NCI-H2107 treated with DMSO at 0.1 percent for 48 hours (cell line): ENCODE results near the gene SPDYC.

Source experiments
- DNase-seq: peaks from one replicate; lab custom pipeline; 2025; ENCODE audit not compliant: unreplicated experiment; lab: John Stamatoyannopoulos, UW

SPDYC gene, protein sequence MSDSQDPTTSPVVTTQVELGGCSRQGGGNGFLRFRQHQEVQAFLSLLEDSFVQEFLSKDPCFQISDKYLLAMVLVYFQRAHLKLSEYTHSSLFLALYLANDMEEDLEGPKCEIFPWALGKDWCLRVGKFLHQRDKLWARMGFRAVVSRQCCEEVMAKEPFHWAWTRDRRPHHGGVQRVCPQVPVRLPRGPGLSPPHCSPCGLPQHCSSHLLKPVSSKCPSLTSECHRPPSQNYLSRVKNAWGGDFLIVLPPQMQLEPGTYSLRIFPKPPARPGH

DNA sequence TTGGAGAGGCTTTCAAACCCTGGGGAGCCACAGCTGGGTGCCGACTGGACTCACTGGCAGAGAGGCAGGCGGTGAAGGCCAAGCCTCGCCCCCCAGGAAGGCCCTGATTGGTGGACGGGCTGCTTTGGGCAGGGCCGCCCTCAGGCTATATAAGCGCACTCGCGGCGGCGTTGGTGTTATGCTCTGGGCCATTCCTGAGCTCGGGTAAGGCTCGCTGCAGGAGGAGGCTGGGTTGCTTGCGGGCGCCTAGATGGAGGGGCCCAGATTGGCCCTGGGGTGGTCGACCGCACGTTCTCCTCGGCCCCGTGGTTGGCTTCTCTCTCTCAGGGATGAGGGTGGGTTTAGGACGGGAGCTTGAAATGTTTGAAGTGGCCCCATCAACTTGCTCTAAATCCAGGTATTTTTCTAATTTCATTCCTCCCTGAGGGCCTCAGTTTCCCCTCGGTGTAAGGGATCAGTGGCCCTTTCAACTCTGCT lies at the start of gene SPDYC:
Gene SPDYC (plus strand): TSS at position 176 of the 477 bp plus-strand sequence. CDS start 1,125 bp downstream, outside the sequence.
- no peak for DNase-seq

DNA sequence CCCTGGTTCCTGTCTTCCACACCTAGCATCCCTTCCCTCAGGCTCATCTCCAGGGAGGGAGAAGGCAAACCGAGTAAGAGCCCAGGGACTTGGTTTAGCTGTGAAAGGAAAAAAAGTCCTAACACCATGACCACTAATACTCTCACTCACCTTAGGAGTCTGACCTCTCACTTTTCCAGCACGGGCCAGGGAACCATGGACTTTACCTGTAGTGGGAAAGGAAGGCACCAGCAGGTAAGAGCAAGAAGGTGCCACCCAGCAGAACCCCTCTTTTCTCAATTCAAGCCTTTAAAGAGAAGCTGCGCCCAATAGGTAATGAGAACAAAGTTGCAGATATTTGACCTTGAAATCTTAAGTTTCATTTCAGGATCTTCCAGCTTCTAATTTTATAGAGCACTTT lies 49.2 kb upstream of the SPDYC start:
- no peak for DNase-seq

DNA sequence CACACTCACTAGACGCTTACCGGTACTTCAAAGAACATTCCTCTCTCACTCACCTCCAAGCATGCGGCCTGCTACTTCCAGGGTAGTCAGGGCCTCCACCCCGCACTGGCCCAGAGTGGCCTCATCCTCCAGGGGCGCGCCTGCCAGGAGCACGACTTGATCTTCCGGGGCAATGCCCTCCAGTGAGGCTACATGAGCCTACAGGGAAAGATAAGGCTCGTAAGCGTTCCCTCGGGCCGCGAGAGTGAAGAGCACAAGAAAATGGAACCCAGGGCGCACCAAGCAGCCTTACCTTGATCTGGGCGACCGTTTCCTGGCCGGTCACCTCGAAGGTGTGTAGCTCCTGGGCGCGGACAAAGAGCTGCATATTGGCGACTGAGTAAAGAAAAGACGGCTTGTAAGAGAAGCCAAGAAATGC lies 48.6 kb upstream of the SPDYC start:
- DNase-seq = no peak

DNA sequence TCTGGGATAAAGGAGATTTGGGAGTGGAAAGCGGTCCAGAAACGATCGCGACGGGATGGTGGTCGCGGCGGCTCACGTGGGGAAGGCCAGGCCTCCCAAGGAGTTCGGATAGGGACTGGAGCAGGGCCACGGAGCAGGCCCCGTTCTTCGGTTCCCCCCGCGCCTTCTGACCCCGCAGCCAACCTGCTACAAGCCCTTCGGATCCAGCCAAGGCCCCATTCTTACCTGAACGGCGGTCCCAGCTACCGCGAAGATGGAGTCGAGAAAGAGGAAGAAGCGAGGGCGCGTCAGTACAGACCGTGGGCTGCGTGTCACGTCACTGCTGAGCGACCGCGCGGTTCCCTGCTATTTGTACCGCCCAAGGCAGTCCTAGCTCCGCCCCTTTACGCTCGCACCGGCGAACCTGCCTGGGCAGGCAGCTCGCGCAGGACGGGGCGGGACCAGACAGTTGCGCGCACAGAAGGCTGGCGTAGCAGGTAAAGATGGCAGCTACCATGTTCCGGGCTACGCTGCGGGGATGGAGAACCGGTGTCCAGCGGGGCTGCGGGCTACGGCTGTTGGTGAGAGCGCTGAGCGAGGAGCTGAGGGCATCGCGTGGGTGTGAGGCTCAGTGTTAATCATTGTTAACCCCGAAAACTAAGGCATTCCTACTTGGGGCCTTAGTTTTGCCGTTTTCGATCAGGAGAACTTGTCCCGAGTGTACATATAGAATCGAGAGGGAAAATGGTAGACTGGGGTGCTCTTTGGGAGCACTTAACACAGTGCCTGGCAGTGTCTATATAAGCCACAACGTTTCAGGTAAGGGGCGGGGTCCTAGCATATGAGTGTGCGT lies 48.0 kb upstream of the SPDYC start, which contains the start of the genes FAU and MRPL49:
Gene FAU (minus strand): TSS at position 270 of the 832 bp plus-strand sequence. CDS start 321 bp downstream, outside the sequence.
Gene MRPL49 (plus strand): TSS at position 457 of the 832 bp plus-strand sequence. CDS start 26 bp downstream, at position 483.
- peak; percentile 96 for DNase-seq

DNA sequence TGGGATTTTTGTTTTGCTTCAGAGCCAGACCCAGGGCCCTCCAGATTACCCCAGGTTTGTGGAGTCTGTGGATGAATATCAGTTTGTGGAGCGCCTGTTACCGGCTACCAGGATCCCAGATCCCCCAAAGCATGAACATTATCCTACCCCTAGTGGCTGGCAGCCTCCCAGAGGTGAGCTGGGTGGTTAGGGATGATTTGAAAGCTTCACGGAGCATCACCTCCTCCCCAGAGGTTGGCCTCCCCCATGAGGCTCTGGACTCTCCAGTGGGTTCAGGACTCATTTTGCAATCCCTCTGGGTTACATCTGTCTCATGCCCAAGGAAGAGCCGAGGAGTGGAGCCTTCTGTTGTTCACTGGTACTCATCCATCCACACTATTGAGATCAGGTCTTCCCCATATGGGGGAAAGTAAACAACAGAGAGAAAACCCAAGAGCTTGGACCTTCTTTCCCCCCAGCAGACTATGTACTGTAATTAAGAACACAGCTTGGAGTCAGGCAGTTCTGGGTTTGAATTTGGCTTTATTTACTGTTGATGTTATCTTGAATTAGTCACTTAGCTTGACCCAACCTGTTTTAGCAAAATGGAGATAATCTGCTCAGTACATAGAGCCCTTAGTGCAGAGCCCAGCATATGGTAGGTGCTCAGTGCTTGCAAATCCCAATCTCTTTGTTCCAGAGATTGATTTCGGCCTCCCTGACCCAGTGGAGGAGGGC lies 45.4 kb upstream of the SPDYC start:
- no peak for DNase-seq

DNA sequence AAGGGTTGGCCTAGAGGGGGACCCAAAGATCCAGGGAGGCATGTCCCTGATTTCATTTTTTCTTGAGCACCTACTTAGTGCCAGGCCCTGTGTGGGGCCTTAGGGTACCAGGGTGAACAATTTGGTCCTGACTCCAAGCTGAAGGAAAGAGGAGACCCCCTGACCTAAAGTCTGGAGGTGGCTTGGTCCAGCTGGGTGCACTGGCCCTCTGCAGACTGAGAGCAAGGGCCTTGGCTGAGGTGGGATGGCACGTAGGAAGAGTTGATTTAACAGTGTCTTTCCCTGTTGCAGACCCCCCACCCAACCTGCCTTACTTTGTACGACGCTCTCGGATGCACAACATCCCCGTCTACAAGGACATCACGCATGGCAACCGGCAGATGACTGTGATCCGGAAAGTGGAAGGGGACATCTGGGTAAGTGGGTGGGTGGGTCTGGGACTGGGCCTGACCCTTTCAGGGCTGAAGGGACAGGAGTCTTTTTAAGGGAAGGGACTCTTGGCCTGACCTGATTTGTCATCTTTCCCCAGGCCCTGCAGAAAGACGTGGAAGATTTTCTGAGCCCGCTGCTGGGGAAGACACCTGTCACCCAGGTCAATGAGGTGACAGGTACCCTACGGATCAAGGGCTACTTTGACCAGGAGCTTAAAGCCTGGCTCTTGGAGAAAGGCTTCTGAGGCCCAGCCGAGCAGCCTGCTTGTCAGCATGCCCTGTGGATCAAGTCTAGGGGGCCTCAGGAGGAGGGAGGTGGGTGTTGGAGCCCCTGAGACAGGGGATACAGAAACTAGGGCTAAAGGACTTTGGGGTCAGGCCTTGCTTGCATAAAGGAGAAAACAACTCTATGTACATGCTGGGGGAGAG lies 44.6 kb upstream of the SPDYC start:
- no peak for DNase-seq

DNA sequence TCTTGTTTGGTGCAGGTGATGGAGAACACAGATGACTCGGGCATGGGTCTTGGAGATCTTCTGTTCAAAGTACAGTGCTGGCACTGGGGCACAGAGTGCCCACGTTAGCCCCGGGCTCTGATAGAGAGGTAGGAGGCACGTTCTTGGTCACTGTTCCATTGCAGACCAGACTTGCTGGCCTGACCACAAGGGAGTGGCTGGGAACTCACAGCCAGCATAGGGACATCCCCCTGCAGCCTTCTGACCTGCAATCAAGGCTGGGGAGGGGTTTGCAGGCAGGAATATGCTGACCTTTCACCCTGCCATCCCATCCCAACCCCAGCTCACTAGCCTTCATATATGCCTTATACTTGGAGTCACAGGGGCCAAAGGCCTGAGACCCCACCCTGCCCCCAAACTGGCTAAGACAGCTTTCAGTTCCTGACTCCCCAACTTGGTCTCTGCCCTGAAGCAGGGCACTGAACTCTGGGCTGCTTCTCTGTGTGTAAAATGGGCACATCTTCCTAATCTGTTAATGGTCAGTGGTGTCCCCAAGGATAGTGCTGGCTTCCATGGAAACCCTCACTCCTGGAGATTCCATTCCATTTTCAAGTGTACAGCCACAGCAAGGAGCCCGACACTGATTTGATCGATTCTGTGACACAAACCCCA lies 43.3 kb upstream of the SPDYC start:
- DNase-seq = no peak

DNA sequence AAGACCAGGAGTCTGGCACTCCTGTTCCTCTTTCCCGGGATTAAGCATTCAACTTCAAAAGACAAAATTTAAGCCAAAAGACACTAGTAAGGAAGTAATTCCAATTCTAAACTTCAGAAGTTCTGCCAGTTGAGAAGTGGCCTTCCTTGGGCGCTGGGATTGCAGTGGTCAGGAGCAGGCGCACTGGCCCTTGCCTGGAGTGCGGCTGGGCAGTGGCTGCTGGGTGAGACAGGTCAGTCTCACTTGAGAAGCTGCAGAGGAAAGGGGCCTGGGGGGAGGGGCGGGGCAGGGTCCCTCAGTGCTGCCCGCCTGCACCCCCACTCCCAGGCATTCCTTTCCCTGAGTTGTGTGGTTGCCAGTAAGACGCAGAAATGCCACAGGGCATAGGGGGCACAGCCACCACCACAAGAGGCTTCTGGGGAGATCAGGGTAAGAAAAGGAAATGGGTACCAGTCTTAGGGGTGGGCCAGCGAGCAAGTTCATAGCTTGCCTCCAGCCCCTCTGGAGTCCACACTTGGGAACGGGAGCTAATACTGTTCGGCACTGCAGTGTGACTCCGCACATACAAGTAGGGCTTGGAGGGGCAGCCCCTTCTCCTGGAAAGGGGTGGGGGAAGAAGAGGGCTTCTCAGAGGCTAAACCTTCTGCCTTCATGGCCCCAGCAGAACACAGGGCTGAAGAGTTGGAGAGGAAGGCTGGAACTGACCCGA lies 42.4 kb upstream of the SPDYC start:
- DNase-seq = no peak

DNA sequence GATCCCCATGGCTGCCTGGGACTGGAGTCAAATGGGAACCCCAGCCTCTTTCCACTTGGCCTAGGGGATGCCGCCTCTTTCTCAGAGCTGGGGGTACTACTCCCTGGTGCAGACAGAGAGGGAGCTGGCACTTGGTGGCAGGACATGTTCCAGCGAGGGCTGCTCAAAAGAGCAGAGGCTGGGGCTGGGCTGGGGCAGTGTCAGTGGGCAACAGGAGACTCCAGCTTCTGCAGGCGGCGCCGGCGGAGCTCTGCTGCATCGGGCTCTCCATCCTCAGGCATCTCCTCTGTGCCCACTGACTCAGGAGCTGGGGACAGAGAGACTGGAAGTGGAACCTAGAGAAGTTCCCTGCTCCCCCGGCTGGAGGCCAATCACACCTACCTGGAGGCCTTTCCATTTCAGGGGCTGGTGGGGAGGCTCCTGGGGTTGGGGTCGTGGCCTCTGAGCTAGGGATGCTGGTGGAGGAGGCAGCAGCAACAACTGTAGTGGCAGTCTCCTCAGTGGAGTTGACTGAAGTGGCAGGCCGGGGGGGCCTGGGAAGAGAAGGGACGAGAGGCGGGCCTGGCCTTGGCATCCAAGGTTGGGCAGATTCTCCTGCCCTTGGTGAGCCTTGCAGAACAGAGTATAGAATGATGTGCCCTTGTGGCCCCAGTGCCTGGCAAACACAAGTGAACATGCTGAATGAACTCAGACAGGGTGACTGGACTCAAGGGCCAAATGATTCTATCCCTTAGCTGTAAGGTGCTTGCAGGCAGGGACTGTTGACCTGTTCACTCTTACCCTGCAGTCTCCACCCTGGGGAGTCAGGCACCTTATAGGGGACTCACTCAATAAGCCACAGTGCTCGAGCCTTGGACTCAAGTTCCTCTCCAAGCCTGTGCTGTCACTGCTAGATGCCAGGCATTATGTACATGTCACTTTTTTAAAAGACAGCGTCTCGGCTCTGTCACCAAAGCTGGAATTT lies 41.6 kb upstream of the SPDYC start:
- DNase-seq = no peak

DNA sequence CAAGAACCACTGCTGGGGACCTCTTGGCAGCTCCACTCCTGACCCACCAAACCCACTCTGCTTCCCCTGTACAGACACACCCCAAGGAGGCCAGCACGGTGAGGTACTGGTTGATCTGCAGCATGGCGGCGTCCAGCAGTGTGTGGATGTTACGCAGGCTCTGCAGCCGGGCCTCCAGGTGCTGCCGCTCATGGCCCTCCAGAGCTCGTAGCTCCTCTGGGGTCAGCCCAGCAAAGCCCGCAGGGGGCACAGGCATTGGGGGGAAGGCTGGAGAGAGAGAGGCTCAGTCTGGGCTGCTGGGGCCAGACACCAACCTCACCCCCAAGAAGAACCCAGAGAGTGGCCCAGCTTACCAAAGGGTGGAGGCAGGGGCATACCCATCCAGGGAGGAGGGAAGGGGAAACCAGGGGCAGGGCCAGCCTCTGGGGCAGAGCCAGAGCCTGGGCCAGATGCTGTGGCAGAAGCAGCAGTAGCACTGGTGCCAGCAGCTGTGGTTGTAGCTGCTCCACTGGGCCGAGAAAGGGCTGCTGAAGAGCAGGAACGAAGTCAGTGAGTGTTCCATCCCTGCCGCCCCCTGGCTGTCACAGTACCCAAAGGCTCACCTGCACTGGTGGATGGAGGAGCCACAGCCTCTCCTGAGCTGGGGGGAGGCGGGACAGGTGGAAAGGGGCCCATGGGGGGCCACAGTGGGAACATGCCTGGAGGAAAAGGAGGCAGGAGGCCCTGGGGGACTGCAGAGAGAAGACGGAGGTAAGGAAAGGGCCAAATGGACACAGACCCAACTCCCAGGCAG lies 40.2 kb upstream of the SPDYC start:
- DNase-seq = no peak

DNA sequence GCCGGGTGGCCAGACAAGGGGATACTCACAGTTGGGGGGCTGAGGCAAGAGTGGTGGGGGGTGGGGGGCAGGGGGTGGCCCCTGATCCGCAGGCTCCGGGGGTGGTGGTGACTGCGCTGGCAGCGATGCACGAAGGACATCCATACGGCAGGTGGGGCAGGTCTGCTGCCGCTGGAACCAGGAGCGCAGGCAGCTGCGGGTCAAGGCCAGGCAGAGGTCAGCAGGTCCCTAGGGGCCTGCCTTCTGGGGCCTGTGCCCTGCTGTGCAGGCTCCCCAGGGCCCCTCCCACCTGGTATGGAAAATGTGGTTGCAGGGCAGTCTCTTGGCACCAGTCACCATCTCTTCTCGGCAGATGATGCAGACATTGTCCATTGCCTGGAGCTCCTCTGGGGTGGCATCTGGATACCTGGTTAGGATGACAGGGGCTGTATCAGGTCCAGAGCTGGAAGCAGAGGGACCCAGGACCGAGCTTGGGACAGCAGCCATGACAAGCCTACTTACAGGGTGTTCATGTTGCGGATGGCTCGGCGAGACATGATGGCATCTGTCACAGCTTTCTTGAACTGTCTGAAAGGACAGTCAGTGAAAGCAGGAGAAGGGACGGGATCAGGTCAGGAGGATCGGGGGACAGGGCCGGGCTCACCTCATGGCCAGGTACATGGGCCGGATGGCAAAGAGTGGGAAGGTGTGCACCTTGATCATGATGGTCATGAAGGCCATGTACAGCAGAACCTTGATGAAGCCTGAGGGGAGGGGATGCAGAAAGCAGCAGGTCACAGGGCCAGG lies 39.2 kb upstream of the SPDYC start:
- DNase-seq = no peak

DNA sequence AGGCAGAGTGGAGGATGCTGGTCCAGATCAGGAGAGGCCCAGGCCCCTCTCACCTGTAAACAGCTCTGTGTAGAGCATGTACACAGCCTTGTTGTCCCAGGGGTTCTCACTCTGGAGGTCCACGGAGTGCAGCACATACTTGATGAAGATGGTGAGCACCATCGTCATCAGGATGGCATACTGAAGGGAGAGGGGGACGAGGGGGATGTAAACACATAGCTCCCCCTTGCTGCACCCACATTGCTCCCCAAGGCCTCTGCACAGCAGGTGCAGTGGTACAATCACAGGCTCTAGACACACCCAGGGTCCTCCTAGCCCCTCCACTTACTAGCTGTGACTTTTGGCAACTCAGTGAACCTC lies 38.6 kb upstream of the SPDYC start:
- DNase-seq = no peak

DNA sequence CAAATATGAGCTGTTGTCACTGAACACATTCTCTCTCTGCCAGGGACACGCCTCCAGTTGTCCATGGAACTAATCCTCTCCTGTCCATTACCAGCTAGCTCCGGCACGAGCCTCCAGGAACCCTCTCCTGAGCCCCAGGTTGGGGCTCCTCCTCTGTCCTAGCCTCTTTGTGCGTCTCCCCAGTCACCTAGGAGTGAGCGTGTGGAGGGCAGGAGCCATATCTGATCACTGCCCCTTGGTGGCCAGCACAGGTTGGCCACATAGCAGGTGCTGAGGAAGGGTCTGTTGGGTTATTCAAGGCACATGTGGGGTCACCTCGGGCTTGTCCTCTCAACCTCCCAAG lies 38.2 kb upstream of the SPDYC start:
- DNase-seq = no peak

DNA sequence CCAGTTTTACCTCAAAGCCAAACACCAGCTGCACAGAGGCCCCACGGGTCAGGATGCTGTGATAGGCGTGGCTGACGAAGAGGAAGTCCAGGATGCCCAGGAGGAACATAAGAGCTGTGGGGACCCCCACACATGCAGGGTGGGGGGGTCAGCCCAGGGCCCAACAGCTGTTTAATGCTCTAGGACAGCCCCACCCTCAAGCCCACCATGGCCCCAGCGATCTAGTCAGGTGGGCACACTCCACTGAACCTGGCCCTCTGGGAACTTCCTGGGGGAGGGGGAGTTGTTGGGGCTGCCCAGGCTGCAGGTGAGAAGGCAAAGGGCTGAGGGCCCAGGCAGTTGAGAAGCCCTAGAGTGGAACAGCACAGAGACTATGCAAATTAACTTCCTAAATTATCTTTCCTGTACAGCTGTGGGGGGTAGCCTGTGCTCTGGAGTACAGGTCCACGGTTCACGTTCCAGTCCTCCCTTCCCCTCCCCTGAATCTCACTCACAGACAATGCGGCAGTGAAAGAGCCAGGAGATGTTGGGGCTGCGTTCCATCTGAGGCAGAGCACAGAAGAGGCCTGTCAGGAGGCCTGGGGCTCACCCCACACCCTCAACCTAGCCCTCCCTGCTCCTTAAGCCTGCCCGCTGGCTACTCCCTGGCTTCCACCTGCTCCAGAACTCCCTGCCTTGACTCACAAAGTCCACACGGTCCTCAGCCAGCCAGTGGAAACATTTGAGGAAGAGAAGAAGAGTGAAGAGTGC lies 37.6 kb upstream of the SPDYC start:
- DNase-seq = no peak

DNA sequence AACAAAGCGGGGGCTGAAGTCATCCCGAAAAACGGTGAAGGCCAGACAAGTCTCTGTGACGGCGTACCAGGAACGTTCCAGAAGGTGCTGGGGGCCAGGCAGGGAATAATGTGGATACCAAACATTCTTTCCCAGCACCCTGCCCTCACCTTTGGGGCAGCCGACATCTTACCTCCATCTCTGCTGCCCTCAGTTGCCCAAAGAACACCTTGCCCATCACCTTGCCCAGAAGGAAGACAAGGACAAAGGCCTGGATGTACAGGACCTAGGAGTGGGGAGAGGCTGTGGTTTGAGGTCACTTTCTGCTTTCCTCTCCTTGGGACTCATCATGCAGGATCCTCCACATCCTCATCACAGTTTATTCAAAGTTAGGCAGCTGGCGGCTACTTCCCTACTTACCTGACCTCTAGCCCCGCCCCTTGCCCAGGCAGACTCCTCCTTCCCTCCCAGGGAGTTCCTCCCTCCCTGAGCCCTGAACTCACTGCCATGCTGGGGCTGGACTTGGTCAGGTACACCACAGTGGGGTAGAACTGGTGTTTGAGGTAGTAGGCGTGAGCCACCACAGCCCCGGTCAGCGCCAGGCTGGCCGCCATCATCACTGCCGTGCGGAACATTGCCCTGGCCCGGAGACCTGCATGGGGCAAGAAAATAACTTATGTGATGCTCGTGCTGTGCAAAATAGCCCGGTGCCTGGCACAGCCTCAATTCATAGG lies 36.9 kb upstream of the SPDYC start:
- peak; percentile 14 for DNase-seq
